H9 (cell line): ENCODE measurements around the gene AIPL1. TPM values are rescaled to one million over a fixed set of nuclear protein-coding genes. Genes with fewer than 3 reads are reported as not detected.
"Not testable (repeated sequence)": the region's sequence is repeated elsewhere in the genome, so short reads cannot be mapped to it uniquely, and the experiment has no call there.

Source experiments
- DNase-seq: peaks from one replicate; pipeline ENCODE4 v3.0.0-alpha.2; 2017
- H2AFZ ChIP-seq: one replicate; pipeline ENCODE4 v1.6.1; 2013; ENCODE audit warnings: mild to moderate bottlenecking, low read length, control low read depth, moderate library complexity
- H2AK5ac ChIP-seq: 2 replicates; pipeline ENCODE4 v1.6.1; 2013; ENCODE audit warnings: low read length, control low read depth, mixed read lengths; ENCODE audit not compliant: insufficient read length
- H2BK120ac ChIP-seq: one replicate; pipeline ENCODE4 v1.6.1; 2013; ENCODE audit warnings: low read depth, mild to moderate bottlenecking, low read length, control low read depth, inconsistent platforms; ENCODE audit not compliant: poor library complexity, severe bottlenecking
- H2BK12ac ChIP-seq: 2 replicates; pipeline ENCODE4 v1.6.1; 2013; ENCODE audit warnings: low read length, control low read depth, mixed read lengths, low read depth; ENCODE audit not compliant: insufficient read length
- H2BK15ac ChIP-seq: 2 replicates; pipeline ENCODE4 v1.6.1; 2013; ENCODE audit warnings: low read depth, low read length, control low read depth
- H2BK20ac ChIP-seq: one replicate; pipeline ENCODE4 v1.6.1; 2013; ENCODE audit warnings: low read depth, mild to moderate bottlenecking, low read length, control low read depth, inconsistent platforms; ENCODE audit not compliant: poor library complexity, severe bottlenecking
- H2BK5ac ChIP-seq: 2 replicates; pipeline ENCODE4 v1.6.1; 2013; ENCODE audit warnings: low read length, control low read depth, mixed read lengths; ENCODE audit not compliant: insufficient read length
- H3K14ac ChIP-seq: 2 replicates; pipeline ENCODE4 v1.6.1; 2013; ENCODE audit warnings: low read length, control low read depth; ENCODE audit not compliant: insufficient read depth
- H3K18ac ChIP-seq: 2 replicates; pipeline ENCODE4 v1.6.1; 2013; ENCODE audit warnings: low read depth, mild to moderate bottlenecking, mixed read lengths, low read length, control low read depth; ENCODE audit not compliant: insufficient read length
- H3K23ac ChIP-seq: 2 replicates; pipeline ENCODE4 v1.6.1; 2013; ENCODE audit warnings: low read length, control low read depth, mixed read lengths, low read depth; ENCODE audit not compliant: insufficient read length
- H3K23me2 ChIP-seq: 2 replicates; pipeline ENCODE4 v1.6.1; 2013; ENCODE audit warnings: low read depth, mild to moderate bottlenecking, mixed read lengths, low read length, control low read depth; ENCODE audit not compliant: insufficient read length, poor library complexity, severe bottlenecking
- H3K27ac ChIP-seq: 2 replicates; pipeline ENCODE4 v1.5.1; 2013; ENCODE audit warnings: low read length, control low read depth, mixed read lengths, low read depth; ENCODE audit not compliant: insufficient read length
- H3K27me3 ChIP-seq: 2 replicates; pipeline ENCODE4 v1.6.1; 2013; ENCODE audit warnings: low read length, control low read depth, inconsistent platforms; ENCODE audit not compliant: insufficient read depth
- H3K4ac ChIP-seq: 2 replicates; pipeline ENCODE4 v1.6.1; 2013; ENCODE audit warnings: low read depth, mild to moderate bottlenecking, control low read depth, inconsistent platforms, low read length, moderate library complexity
- H3K4me1 ChIP-seq: 2 replicates; pipeline ENCODE4 v1.6.1; 2013; ENCODE audit warnings: low read length, control low read depth, inconsistent platforms; ENCODE audit not compliant: insufficient read depth
- H3K4me2 ChIP-seq: 2 replicates; pipeline ENCODE4 v1.6.1; 2013; ENCODE audit warnings: low read length, control low read depth, mixed read lengths; ENCODE audit not compliant: insufficient read length, insufficient read depth
- H3K56ac ChIP-seq: 2 replicates; pipeline ENCODE4 v1.6.1; 2013; ENCODE audit warnings: low read depth, mild to moderate bottlenecking, mixed read lengths, low read length, control low read depth; ENCODE audit not compliant: insufficient read length
- H3K79me1 ChIP-seq: 2 replicates; pipeline ENCODE4 v1.6.1; 2013; ENCODE audit warnings: low read depth, mild to moderate bottlenecking, moderate library complexity, low read length, control low read depth, inconsistent platforms; ENCODE audit not compliant: insufficient read depth, poor library complexity, severe bottlenecking
- H3K79me2 ChIP-seq: 2 replicates; pipeline ENCODE4 v1.6.1; 2013; ENCODE audit warnings: low read length, control low read depth, inconsistent platforms; ENCODE audit not compliant: insufficient read depth
- H3K9ac ChIP-seq: 2 replicates; pipeline ENCODE4 v1.6.1; 2013; ENCODE audit warnings: low read length, control low read depth, mixed read lengths; ENCODE audit not compliant: insufficient read length; ENCODE audit errors: extremely low read depth
- H3K9me3 ChIP-seq: one replicate; pipeline ENCODE4 v1.6.1; 2013; ENCODE audit warnings: low read depth, low read length, inconsistent platforms; ENCODE audit not compliant: control insufficient read depth
- H3T11ph ChIP-seq: one replicate; pipeline ENCODE4 v1.6.1; 2013; ENCODE audit warnings: mild to moderate bottlenecking, low read length, control low read depth, inconsistent platforms
- H4K20me1 ChIP-seq: one replicate; pipeline ENCODE4 v1.6.1; 2013; ENCODE audit not compliant: control insufficient read depth, insufficient read length, insufficient read depth
- H4K5ac ChIP-seq: 2 replicates; pipeline ENCODE4 v1.6.1; 2013; ENCODE audit warnings: low read depth, mild to moderate bottlenecking, mixed read lengths, low read length, control low read depth; ENCODE audit not compliant: insufficient read length
- H4K8ac ChIP-seq: replicated peaks from 2 replicates; pipeline ENCODE4 v1.6.1; 2013; ENCODE audit warnings: low read length, control low read depth, mixed read lengths, low read depth; ENCODE audit not compliant: insufficient read length
- H4K91ac ChIP-seq: 2 replicates; pipeline ENCODE4 v1.6.1; 2013; ENCODE audit warnings: low read depth, mild to moderate bottlenecking, moderate library complexity, mixed read lengths, low read length, control low read depth; ENCODE audit not compliant: insufficient read length
- H3K27ac Mint-ChIP-seq, 3 experiments: 2 replicates in 2 of 3; 3 replicates in 1 of 3; pipeline ENCODE4 v1.8.0; 2020 to 2021; ENCODE audit warnings: mixed read lengths in 3 of 3, mild to moderate bottlenecking in 1 of 3, moderate library complexity in 1 of 3
- H3K27me3 Mint-ChIP-seq: 2 replicates; pipeline ENCODE4 v1.8.0; 2021; ENCODE audit warnings: low read depth, mild to moderate bottlenecking, moderate library complexity, mixed read lengths
- H3K36me3 Mint-ChIP-seq, 3 experiments: 2 replicates in 2 of 3; 3 replicates in 1 of 3; pipeline ENCODE4 v1.8.0; 2020 to 2021; ENCODE audit warnings: low read depth in 3 of 3, mixed read lengths in 3 of 3; ENCODE audit not compliant: insufficient read depth in 1 of 3
- H3K4me1 Mint-ChIP-seq, 2 experiments: 2 replicates each; pipeline ENCODE4 v1.8.0; 2020; ENCODE audit warnings: mixed read lengths in 2 of 2
- H3K4me3 Mint-ChIP-seq, 2 experiments: 2 replicates in 1 of 2; 3 replicates in 1 of 2; pipeline ENCODE4 v1.8.0; 2020 to 2021; ENCODE audit warnings: mild to moderate bottlenecking in 2 of 2, mixed read lengths in 2 of 2, moderate library complexity in 1 of 2
- H3K9me3 Mint-ChIP-seq, 2 experiments: 2 replicates in 1 of 2; 3 replicates in 1 of 2; pipeline ENCODE4 v1.8.0; 2020; ENCODE audit warnings: mild to moderate bottlenecking in 2 of 2, mixed read lengths in 2 of 2, moderate library complexity in 1 of 2
- CTCF ChIP-seq: fragments of 200-600 bp; sonication (generic); conservative IDR thresholded peaks from 3 replicates; pipeline ENCODE4 v1.8.0; 2021; ENCODE audit warnings: antibody characterized with exemption, mild to moderate bottlenecking
- WGBS: extraction: QIAGEN DNeasy Blood & Tissue Kit; methylation state at CpG from one replicate; pipeline ENCODE4 v1.1.7; 2013; ENCODE audit warnings: missing lambda C conversion rate, low lambda C conversion rate, mixed read lengths; ENCODE audit not compliant: insufficient read length; ENCODE audit errors: extremely low coverage; 5-methylcytosine and 5-hydroxymethylcytosine counted together
- total RNA-seq: library from RNA; stranded (reverse); gene quantifications from 2 replicates; pipeline ENCODE4 v1.2.1, GENCODE V29; 2021

AIPL1 gene
- total RNA-seq, 1 experiment from 2014 or later = 0.57 TPM

GRCh38 chr17:6483507-6483906 is 48.6 kb upstream of the AIPL1 start:
- Histone ChIP-seq H4K91ac (no peak overlapping the region), H4K8ac (no peak overlapping the region), H3T11ph (no peak overlapping the region), H4K5ac (no peak overlapping the region), H2AFZ (no peak overlapping the region), H3K18ac (no peak overlapping the region), H4K20me1 (no peaks in the 10 kb centered on the region), H3K79me1 (no peaks in the 10 kb centered on the region), H3K23ac (no peak overlapping the region), H3K27me3 (no peaks in the 10 kb centered on the region), H2BK5ac (no peak overlapping the region), H3K4ac (no peak overlapping the region), H3K4me1 (peaks cover 5% of the 10 kb centered on the region; the same call in 1 of the 2 replicates), H2BK20ac (no peak overlapping the region), H3K9me3 (no peaks in the 10 kb centered on the region), H3K23me2 (no peaks in the 10 kb centered on the region), H3K27ac (no peak overlapping the region), H3K4me2 (no peak overlapping the region), H3K79me2 (no peaks in the 10 kb centered on the region), H3K9ac (no peak overlapping the region), H3K56ac (no peak overlapping the region), H2BK12ac (no peak overlapping the region), H2BK15ac (no peak overlapping the region), H3K14ac (no peak overlapping the region; the same call in 1 of the 2 replicates), H2BK120ac (no peak overlapping the region), H2AK5ac (no peak overlapping the region)
- H3K27ac Mint-ChIP-seq = no peak overlapping the region
- H3K36me3 Mint-ChIP-seq = no peaks in the 10 kb centered on the region
- H3K4me1 Mint-ChIP-seq = peaks cover 40 to 42% of the 10 kb centered on the region in 2 experiments
- no peak for DNase-seq
- TF ChIP-seq CTCF = no peak
- H3K9me3 Mint-ChIP-seq = no peaks in the 10 kb centered on the region
- no CpG with 5 or more reads among the region's 16 CpGs for WGBS
- H3K4me3 Mint-ChIP-seq = no peak overlapping the region
- H3K27me3 Mint-ChIP-seq = no peaks in the 10 kb centered on the region; the same call in none of the 2 replicates

- not testable (repeated sequence) for H3K56ac ChIP-seq, H3K4me2 ChIP-seq, H2AFZ ChIP-seq, H2AK5ac ChIP-seq, H2BK20ac ChIP-seq, H2BK12ac ChIP-seq, H3K23ac ChIP-seq, H3K23me2 ChIP-seq, H2BK120ac ChIP-seq, DNase-seq, H4K91ac ChIP-seq, H3K27me3 ChIP-seq, H3K27ac Mint-ChIP-seq, H3K9me3 ChIP-seq, H3K14ac ChIP-seq, H3K9me3 Mint-ChIP-seq, H3K9ac ChIP-seq, H4K5ac ChIP-seq, H3K4ac ChIP-seq, H3K4me1 ChIP-seq, H3K79me2 ChIP-seq, H2BK15ac ChIP-seq, H3T11ph ChIP-seq, H4K20me1 ChIP-seq, H3K27ac ChIP-seq, H3K18ac ChIP-seq, H2BK5ac ChIP-seq, H3K27me3 Mint-ChIP-seq, H3K36me3 Mint-ChIP-seq, H4K8ac ChIP-seq, H3K4me3 Mint-ChIP-seq, H3K79me1 ChIP-seq
- no CpG with 5 or more reads among the region's 10 CpGs for WGBS
- peaks cover 33 to 37% of the 10 kb centered on the region in 2 experiments for H3K4me1 Mint-ChIP-seq
Measured at GRCh38 chr17:6482796-6483195, 47.9 kb upstream of the AIPL1 start.
